SK-N-SH (cell line): ENCODE measurements around the gene EPB41L5. TPM values are rescaled to one million over a fixed set of nuclear protein-coding genes. Genes with fewer than 3 reads are reported as not detected.
A peak's percentile ranks its signal among the peaks of the same experiment; 100 is the strongest.

ENCODE experiments used
- CTCF ChIA-PET: fragments of 300-600, 350-600 bp; formaldehyde crosslinking; extraction: SDS; loops from one replicate; lab custom pipeline; 2021; lab: Yijun Ruan, JAX
- POLR2A ChIA-PET: fragments of 350-600 bp; sonication (Branson Sonifier 250); formaldehyde crosslinking; extraction: SDS; loops from one replicate; lab custom pipeline; 2020; ENCODE audit warnings: antibody characterized with exemption, inconsistent platforms; lab: Yijun Ruan, JAX
- DNase-seq: peaks from one replicate; pipeline ENCODE4 v3.0.0; 2012
- H2AFZ ChIP-seq: fragments of 200-600 bp; sonication (generic); 2 replicates; pipeline ENCODE4 v1.8.1; 2016; ENCODE audit warnings: antibody characterized with exemption, mild to moderate bottlenecking, low read depth
- H3F3A ChIP-seq: fragments of 200-600 bp; sonication (generic); replicated peaks from 2 replicates; pipeline ENCODE3; 2016; ENCODE audit warnings: antibody characterized with exemption, mild to moderate bottlenecking; ENCODE audit not compliant: insufficient read depth
- H3K27ac ChIP-seq, 2 experiments: fragments of 200-500 bp in 1 of 2; fragments of 200-600 bp in 1 of 2; sonication (Bioruptor generic) in 1 of 2; sonication (generic), shearing (Covaris generic) in 1 of 2; 2 replicates each; pipeline versions ENCODE4 v1.5.1 to v1.6.1; 2014 to 2016; ENCODE audit warnings: low read depth in 2 of 2, inconsistent platforms in 1 of 2, low read length in 1 of 2, mild to moderate bottlenecking in 1 of 2, mixed read lengths in 1 of 2
- H3K27me3 ChIP-seq: fragments of 200-600 bp; sonication (generic), shearing (Covaris generic); 2 replicates; pipeline ENCODE4 v1.6.1; 2016; ENCODE audit warnings: mixed run types; ENCODE audit not compliant: insufficient read depth
- H3K36me3 ChIP-seq, 2 experiments: fragments of 200-500 bp in 1 of 2; fragments of 200-600 bp in 1 of 2; sonication (Bioruptor generic) in 1 of 2; sonication (generic) in 1 of 2; replicated peaks in 1 of 2; 2 replicates each; pipeline versions ENCODE3 to v1.5.1; 2014 to 2016; ENCODE audit warnings: low read length in 1 of 2, mild to moderate bottlenecking in 1 of 2; ENCODE audit not compliant: insufficient read depth in 2 of 2, control insufficient read depth in 1 of 2
- H3K4me1 ChIP-seq, 2 experiments: fragments of 200-500 bp in 1 of 2; fragments of 200-600 bp in 1 of 2; sonication (Bioruptor generic) in 1 of 2; sonication (generic), shearing (Covaris generic) in 1 of 2; 2 replicates each; pipeline versions ENCODE4 v1.5.1 to v1.6.1; 2014 to 2016; ENCODE audit warnings: low read depth in 1 of 2, low read length in 1 of 2, mixed run types in 1 of 2; ENCODE audit not compliant: insufficient read depth in 2 of 2, control insufficient read depth in 1 of 2
- H3K4me2 ChIP-seq: fragments of 200-600 bp; sonication (generic), shearing (Covaris generic); 2 replicates; pipeline ENCODE4 v1.6.1; 2017; ENCODE audit warnings: mixed run types
- H3K4me3 ChIP-seq, 2 experiments: fragments of 200-500 bp in 1 of 2; fragments of 200-600 bp in 1 of 2; sonication (Bioruptor generic) in 1 of 2; sonication (generic), shearing (Covaris generic) in 1 of 2; 2 replicates each; pipeline versions ENCODE4 v1.5.1 to v1.8.1; 2014 to 2016; ENCODE audit warnings: low read depth in 2 of 2, inconsistent platforms in 1 of 2, low read length in 1 of 2, mild to moderate bottlenecking in 1 of 2, mixed read lengths in 1 of 2, moderate library complexity in 1 of 2
- H3K79me2 ChIP-seq: fragments of 200-600 bp; sonication (generic); 2 replicates; pipeline ENCODE4 v1.8.1; 2017; ENCODE audit warnings: mild to moderate bottlenecking; ENCODE audit not compliant: insufficient read depth
- H3K9ac ChIP-seq: fragments of 200-600 bp; sonication (generic); 2 replicates; pipeline ENCODE4 v1.6.1; 2017; ENCODE audit warnings: mixed run types
- H3K9me2 ChIP-seq: fragments of 200-600 bp; sonication (generic); 2 replicates; pipeline ENCODE4 v1.6.1; 2017; ENCODE audit warnings: mixed run types
- H3K9me3 ChIP-seq: fragments of 200-600 bp; sonication (generic); 2 replicates; pipeline ENCODE4 v1.6.1; 2017; ENCODE audit warnings: mixed run types, mild to moderate bottlenecking, moderate library complexity
- H4K20me1 ChIP-seq: fragments of 200-600 bp; sonication (generic); 2 replicates; pipeline ENCODE4 v1.6.1; 2017; ENCODE audit warnings: mild to moderate bottlenecking, mixed run types; ENCODE audit not compliant: insufficient read depth
- CHD2 ChIP-seq: fragments of 150-350 bp; IDR thresholded peaks from 2 replicates; pipeline ENCODE4 v1.6.1; 2018; ENCODE audit warnings: low read length; ENCODE audit not compliant: partially characterized antibody
- EP300 ChIP-seq, 2 experiments: IDR thresholded peaks; 2 replicates each; pipeline versions ENCODE4 v1.4.0 to v1.6.1; 2012; ENCODE audit warnings: borderline replicate concordance in 1 of 2, low read depth in 1 of 2, low read length in 1 of 2
- FOSL2 ChIP-seq: IDR thresholded peaks from 2 replicates; pipeline ENCODE4 v1.4.0; 2012; ENCODE audit warnings: low read depth, mild to moderate bottlenecking, moderate library complexity, borderline replicate concordance
- FOXM1 ChIP-seq: IDR thresholded peaks from 2 replicates; pipeline ENCODE4 v1.4.0; 2012; ENCODE audit warnings: low read depth, mild to moderate bottlenecking
- JUND ChIP-seq: IDR thresholded peaks from 2 replicates; pipeline ENCODE4 v1.4.0; 2012
- MXI1 ChIP-seq: IDR thresholded peaks from 2 replicates; pipeline ENCODE4 v1.6.1; 2012; ENCODE audit warnings: mild to moderate bottlenecking, low read depth, low read length, improper control_type of control experiment
- NFIC ChIP-seq: IDR thresholded peaks from 2 replicates; pipeline ENCODE4 v1.4.0; 2012; ENCODE audit warnings: borderline replicate concordance
- PBX3 ChIP-seq: IDR thresholded peaks from 2 replicates; pipeline ENCODE4; 2012
- REST ChIP-seq: IDR thresholded peaks from 2 replicates; pipeline ENCODE4 v1.6.1; 2012; ENCODE audit warnings: mild to moderate bottlenecking, low read depth, low read length, moderate library complexity
- RXRA ChIP-seq: IDR thresholded peaks from 2 replicates; pipeline ENCODE4 v1.4.0; 2012; ENCODE audit warnings: low read depth, mild to moderate bottlenecking, borderline replicate concordance
- SIN3A ChIP-seq: IDR thresholded peaks from 2 replicates; pipeline ENCODE4 v1.6.1; 2012; ENCODE audit warnings: low read depth, mild to moderate bottlenecking, low read length, moderate library complexity, borderline replicate concordance
- TAF1 ChIP-seq: IDR thresholded peaks from 2 replicates; pipeline ENCODE4 v1.6.1; 2012; ENCODE audit warnings: low read depth, mild to moderate bottlenecking, low read length, moderate library complexity, borderline replicate concordance
- TCF12 ChIP-seq: IDR thresholded peaks from 2 replicates; pipeline ENCODE4 v1.4.0; 2012
- USF1 ChIP-seq: IDR thresholded peaks from 2 replicates; pipeline ENCODE4 v1.4.0; 2012; ENCODE audit warnings: low read depth, borderline replicate concordance
- USF2 ChIP-seq: fragments of 150-350 bp; IDR thresholded peaks from 2 replicates; pipeline ENCODE4 v1.6.1; 2017; ENCODE audit warnings: antibody characterized with exemption, low read length, low read depth, borderline replicate concordance
- YY1 ChIP-seq: IDR thresholded peaks from 2 replicates; pipeline ENCODE4 v1.4.0; 2012; ENCODE audit warnings: low read depth, mild to moderate bottlenecking
- ZBTB33 ChIP-seq: IDR thresholded peaks from 2 replicates; pipeline ENCODE4 v1.4.0; 2012; ENCODE audit warnings: low read depth, borderline replicate concordance
- WGBS: methylation state at CpG from one replicate; pipeline ENCODE4 v1.1.6; 2017; ENCODE audit warnings: low lambda C conversion rate; 5-methylcytosine and 5-hydroxymethylcytosine counted together
- polyA plus RNA-seq, 3 experiments: library from polyadenylated mRNA; depleted of rRNA; stranded (reverse); fragments of >200 nt; gene quantifications; 2 replicates each; pipeline ENCODE4 v1.2.3, GENCODE V29; 2012

EPB41L5 gene
- polyA plus RNA-seq, 1 of the 3 experiments (the other 2 are of a cell fraction), result 5.3 TPM

GRCh38 chr2:120103723-120104467 lies 91.0 kb downstream of the EPB41L5 start:
- TF ChIP-seq EP300 (IDR thresholded peaks at IDR 0.05; ENCODE audit: borderline replicate concordance in 1 of 2, low read depth in 1 of 2, low read length in 1 of 2), result no peak
- peak; percentile 17; the same call in 1 of the 2 replicates for TF ChIP-seq NFIC
- peak; percentile 46 for TF ChIP-seq TCF12
- 0 out of 2 replicates have a peak, but pooled peaks have one; percentile 28 for TF ChIP-seq JUND
- TF ChIP-seq PBX3, result peak; percentile 45; the same call in 1 of the 2 replicates
- peak; percentile 52; the same call in 1 of the 2 replicates for TF ChIP-seq FOSL2
- no peak for TF ChIP-seq TAF1
- Histone ChIP-seq H4K20me1 (peaks cover 4% of the 10 kb centered on the region; the same call in 1 of the 2 replicates), H3K9me2 (no peaks in the 10 kb centered on the region), H3K27ac (peak overlapping the region; percentile 53), H3K4me2 (no peak overlapping the region), H3K79me2 (no peaks in the 10 kb centered on the region), H3K4me1 (peaks cover 24 to 29% of the 10 kb centered on the region in 2 experiments), H3K4me3 (0 out of 4 replicates have a peak overlapping the region, but pooled peaks of 1 of the 2 experiments have one; percentile 9), H3K9ac (peak overlapping the region; percentile 16; the same call in 1 of the 2 replicates), H3K27me3 (no peaks in the 10 kb centered on the region), H3F3A (peaks cover 41% of the 10 kb centered on the region), H2AFZ (no peak overlapping the region), H3K9me3 (no peaks in the 10 kb centered on the region; the same call in 1 of the 2 replicates), H3K36me3 (peaks cover 5 to 21% of the 10 kb centered on the region in 2 experiments)
- ChIA-PET CTCF (no interaction called here), POLR2A (no interaction called here)
- 43% methylated on average over 4 of the region's 4 CpGs for WGBS
- DNase-seq, result no peak

GRCh38 chr2:120104772-120105171 lies 91.9 kb downstream of the EPB41L5 start:
- peak overlapping the region; percentile 22 to 53; a peak in 2 of 4 replicates for H3K27ac ChIP-seq
- ChIA-PET POLR2A (no interaction called here), CTCF (interaction anchor here (1.0 to 9.2 kb wide), 2 partner anchors 71 to 208 kb away, joined by 3 to 129 read pairs; no protein-coding TSS in a partner anchor)
- peaks cover 5 to 21% of the 10 kb centered on the region in 2 experiments for H3K36me3 ChIP-seq
- H3F3A ChIP-seq, result peaks cover 41% of the 10 kb centered on the region
- H3K9me3 ChIP-seq, result no peaks in the 10 kb centered on the region
- peaks cover 4% of the 10 kb centered on the region; the same call in 1 of the 2 replicates for H4K20me1 ChIP-seq
- no peak overlapping the region for H3K4me2 ChIP-seq
- H3K4me3 ChIP-seq, result no peak overlapping the region
- H3K9me2 ChIP-seq, result no peaks in the 10 kb centered on the region
- no peaks in the 10 kb centered on the region for H3K79me2 ChIP-seq
- no peak overlapping the region for H3K9ac ChIP-seq
- H2AFZ ChIP-seq, result no peak overlapping the region
- peaks cover 30 to 35% of the 10 kb centered on the region in 2 experiments for H3K4me1 ChIP-seq
- H3K27me3 ChIP-seq, result no peaks in the 10 kb centered on the region
- DNase-seq, result no peak
- 86% methylated on average over 1 of the region's 1 CpG for WGBS
- TF ChIP-seq REST (no peak), USF1 (no peak), FOXM1 (no peak), MXI1 (no peak), SIN3A (no peak), TCF12 (no peak), ZBTB33 (no peak), YY1 (no peak), NFIC (no peak), RXRA (no peak), USF2 (no peak), FOSL2 (no peak), CHD2 (no peak)
